Measurements from ENCODE around the gene METTL9. TPM values are rescaled to one million over a fixed set of nuclear protein-coding genes. Genes with fewer than 3 reads are reported as not detected.

Gene METTL9
- total and polyA plus RNA-seq, 9 of the 15 experiments (the other 6 are each of a cell fraction or from before 2014, with no cell fraction given), result 12.2 to 107 (median 79.1) TPM

DNA sequence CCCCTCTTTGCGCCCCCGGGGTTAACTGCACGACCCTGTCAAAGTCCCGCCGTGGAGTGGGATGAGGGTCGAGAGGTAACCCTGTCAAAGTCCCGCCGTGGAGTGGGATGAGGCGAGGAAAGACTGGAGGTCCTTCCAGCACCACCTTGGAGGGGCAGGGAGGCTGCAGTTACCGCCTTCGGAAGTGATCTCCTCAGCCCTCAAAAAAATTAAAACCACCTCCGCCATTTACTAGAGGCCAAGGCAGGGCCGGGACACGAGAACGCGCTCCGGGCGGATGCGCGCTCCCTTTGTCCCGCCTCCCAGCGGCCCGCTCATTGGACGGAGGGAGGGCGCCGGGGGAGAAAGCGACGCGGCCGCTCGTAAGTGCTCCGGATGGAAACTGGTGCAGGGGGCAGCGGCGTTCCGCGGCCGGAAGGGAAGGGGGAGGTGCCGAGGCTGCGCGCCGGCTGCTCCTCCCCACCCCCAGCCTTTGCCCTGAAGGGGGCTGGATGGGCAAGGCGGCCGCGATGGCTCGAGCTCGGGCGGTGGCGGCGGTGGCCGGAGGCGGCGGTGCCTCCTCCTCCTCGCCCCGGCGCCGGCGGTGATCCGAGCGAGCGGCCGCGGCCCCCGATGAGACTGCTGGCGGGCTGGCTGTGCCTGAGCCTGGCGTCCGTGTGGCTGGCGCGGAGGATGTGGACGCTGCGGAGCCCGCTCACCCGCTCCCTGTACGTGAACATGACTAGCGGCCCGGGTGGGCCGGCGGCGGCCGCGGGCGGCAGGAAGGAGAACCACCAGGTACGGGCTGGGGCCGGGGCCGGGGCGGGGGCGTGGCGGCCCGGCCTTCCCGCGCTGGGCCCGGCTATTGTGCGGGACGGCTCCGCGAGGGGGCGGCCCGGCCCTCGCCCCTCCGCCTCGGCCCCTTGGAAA lies at the start of gene METTL9 (continued):
- TF ChIP-seq, protein P1, sequence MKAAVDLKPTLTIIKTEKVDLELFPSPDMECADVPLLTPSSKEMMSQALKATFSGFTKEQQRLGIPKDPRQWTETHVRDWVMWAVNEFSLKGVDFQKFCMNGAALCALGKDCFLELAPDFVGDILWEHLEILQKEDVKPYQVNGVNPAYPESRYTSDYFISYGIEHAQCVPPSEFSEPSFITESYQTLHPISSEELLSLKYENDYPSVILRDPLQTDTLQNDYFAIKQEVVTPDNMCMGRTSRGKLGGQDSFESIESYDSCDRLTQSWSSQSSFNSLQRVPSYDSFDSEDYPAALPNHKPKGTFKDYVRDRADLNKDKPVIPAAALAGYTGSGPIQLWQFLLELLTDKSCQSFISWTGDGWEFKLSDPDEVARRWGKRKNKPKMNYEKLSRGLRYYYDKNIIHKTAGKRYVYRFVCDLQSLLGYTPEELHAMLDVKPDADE (conservative IDR thresholded peaks at IDR 0.05; ENCODE audit: control insufficient read depth, low read depth, low read length), result peak; percentile 55
- TF ChIP-seq BRCA1 (IDR thresholded peaks at IDR 0.05) (no peak), BRCA1 (CRISPR knock-in tag; IDR thresholded peaks at IDR 0.05) (no peak), ZNF23 (CRISPR knock-in tag; IDR thresholded peaks at IDR 0.05) (no peak), TEAD2 (tag; IDR thresholded peaks at IDR 0.05) (no peak), ELF2 (CRISPR knock-in tag; IDR thresholded peaks at IDR 0.05) (peak; percentile 75; the same call in 1 of the 2 replicates), FIP1L1 (IDR thresholded peaks at IDR 0.05; ENCODE audit: low read depth, low read length, poor library complexity, severe bottlenecking) (peak; percentile 83), ZNF518B (CRISPR knock-in tag; IDR thresholded peaks at IDR 0.05) (no peak), SREBF1 (IDR thresholded peaks at IDR 0.05; ENCODE audit: borderline replicate concordance, low read depth, low read length) (no peak), SRSF9 (IDR thresholded peaks at IDR 0.05; ENCODE audit: borderline replicate concordance, low read depth, low read length) (no peak), STAT5A (IDR thresholded peaks at IDR 0.05; ENCODE audit: borderline replicate concordance, low read length) (no peak; the same call in 1 of the 2 replicates), NKRF (IDR thresholded peaks at IDR 0.05; ENCODE audit: borderline replicate concordance) (no peak), DMBX1 (CRISPR knock-in tag; IDR thresholded peaks at IDR 0.05; ENCODE audit: borderline replicate concordance) (peak; percentile 52; the same call in 1 of the 2 replicates)
- TF ChIP-seq, protein P2, sequence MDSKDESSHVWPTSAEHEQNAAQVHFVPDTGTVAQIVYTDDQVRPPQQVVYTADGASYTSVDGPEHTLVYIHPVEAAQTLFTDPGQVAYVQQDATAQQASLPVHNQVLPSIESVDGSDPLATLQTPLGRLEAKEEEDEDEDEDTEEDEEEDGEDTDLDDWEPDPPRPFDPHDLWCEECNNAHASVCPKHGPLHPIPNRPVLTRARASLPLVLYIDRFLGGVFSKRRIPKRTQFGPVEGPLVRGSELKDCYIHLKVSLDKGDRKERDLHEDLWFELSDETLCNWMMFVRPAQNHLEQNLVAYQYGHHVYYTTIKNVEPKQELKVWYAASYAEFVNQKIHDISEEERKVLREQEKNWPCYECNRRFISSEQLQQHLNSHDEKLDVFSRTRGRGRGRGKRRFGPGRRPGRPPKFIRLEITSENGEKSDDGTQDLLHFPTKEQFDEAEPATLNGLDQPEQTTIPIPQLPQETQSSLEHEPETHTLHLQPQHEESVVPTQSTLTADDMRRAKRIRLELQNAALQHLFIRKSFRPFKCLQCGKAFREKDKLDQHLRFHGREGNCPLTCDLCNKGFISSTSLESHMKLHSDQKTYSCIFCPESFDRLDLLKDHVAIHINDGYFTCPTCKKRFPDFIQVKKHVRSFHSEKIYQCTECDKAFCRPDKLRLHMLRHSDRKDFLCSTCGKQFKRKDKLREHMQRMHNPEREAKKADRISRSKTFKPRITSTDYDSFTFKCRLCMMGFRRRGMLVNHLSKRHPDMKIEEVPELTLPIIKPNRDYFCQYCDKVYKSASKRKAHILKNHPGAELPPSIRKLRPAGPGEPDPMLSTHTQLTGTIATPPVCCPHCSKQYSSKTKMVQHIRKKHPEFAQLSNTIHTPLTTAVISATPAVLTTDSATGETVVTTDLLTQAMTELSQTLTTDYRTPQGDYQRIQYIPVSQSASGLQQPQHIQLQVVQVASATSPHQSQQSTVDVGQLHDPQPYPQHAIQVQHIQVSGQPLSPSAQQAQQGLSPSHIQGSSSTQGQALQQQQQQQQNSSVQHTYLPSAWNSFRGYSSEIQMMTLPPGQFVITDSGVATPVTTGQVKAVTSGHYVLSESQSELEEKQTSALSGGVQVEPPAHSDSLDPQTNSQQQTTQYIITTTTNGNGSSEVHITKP (IDR thresholded peaks at IDR 0.05; ENCODE audit: partially characterized antibody), result peak; percentile 36

Measured in K562 (cell line).